RWPE2 (cell line): ENCODE data around the gene SHROOM3.

ENCODE experiments used
- ATAC-seq: fragments of 200-7000 bp; cut with Tn5 transposase; 3 replicates; pipeline ENCODE4 v1.9.1; 2021; ENCODE audit warnings: low read depth
- DNase-seq: peaks from one replicate; pipeline ENCODE4 v3.0.0-alpha.2; 2020; ENCODE audit warnings: low spot score
- H3K27ac ChIP-seq: fragments of 450-650 bp; 2 replicates; pipeline ENCODE4 v1.5.1; 2017; ENCODE audit warnings: mild to moderate bottlenecking; ENCODE audit not compliant: poor library complexity, severe bottlenecking
- H3K27me3 ChIP-seq: fragments of 250-450 bp; sonication (Bioruptor Pico); 2 replicates; pipeline ENCODE4 v1.5.1; 2021; ENCODE audit warnings: mild to moderate bottlenecking, moderate library complexity; ENCODE audit not compliant: insufficient read depth, poor library complexity, severe bottlenecking
- H3K36me3 ChIP-seq: fragments of 250-450 bp; sonication (Bioruptor Pico); 2 replicates; pipeline ENCODE4 v1.5.1; 2020; ENCODE audit warnings: low read depth, mild to moderate bottlenecking, moderate library complexity
- H3K4me1 ChIP-seq: fragments of 250-450 bp; sonication (Bioruptor Pico); 2 replicates; pipeline ENCODE4 v1.5.1; 2021; ENCODE audit warnings: mild to moderate bottlenecking, moderate library complexity; ENCODE audit not compliant: insufficient read depth, poor library complexity, severe bottlenecking
- H3K4me3 ChIP-seq: fragments of 250-450 bp; sonication (Bioruptor Pico); 2 replicates; pipeline ENCODE4 v1.5.1; 2021; ENCODE audit warnings: mild to moderate bottlenecking, moderate library complexity; ENCODE audit not compliant: severe bottlenecking
- H3K9me3 ChIP-seq: fragments of 250-450 bp; sonication (Bioruptor Pico); 2 replicates; pipeline ENCODE4 v1.5.1; 2021; ENCODE audit warnings: mild to moderate bottlenecking, moderate library complexity; ENCODE audit not compliant: severe bottlenecking
- CTCF ChIP-seq: fragments of 450-650 bp; IDR thresholded peaks from one replicate; pipeline ENCODE4 v1.5.1; 2017; ENCODE audit warnings: mild to moderate bottlenecking, moderate library complexity; ENCODE audit not compliant: poor library complexity, severe bottlenecking

SHROOM3 gene

GRCh38 chr4:76757418-76757939 is 322.4 kb downstream of the SHROOM3 start:
- DNase-seq: no peak
- Histone ChIP-seq H3K36me3 (peaks cover 63% of the 10 kb centered on the region), H3K4me3 (no peak overlapping the region), H3K9me3 (no peaks in the 10 kb centered on the region), H3K27me3 (no peaks in the 10 kb centered on the region), H3K4me1 (peaks cover 17% of the 10 kb centered on the region), H3K27ac (no peak overlapping the region)
- no peak for ATAC-seq
- no peak for TF ChIP-seq CTCF

GRCh38 chr4:76758290-76758882 is 323.4 kb downstream of the SHROOM3 start:
- peaks cover 64% of the 10 kb centered on the region for H3K36me3 ChIP-seq
- no peak overlapping the region for H3K4me3 ChIP-seq
- H3K9me3 ChIP-seq: no peaks in the 10 kb centered on the region
- no peak for DNase-seq
- peaks cover 8% of the 10 kb centered on the region for H3K4me1 ChIP-seq
- no peak for ATAC-seq
- no peak overlapping the region for H3K27ac ChIP-seq
- no peaks in the 10 kb centered on the region for H3K27me3 ChIP-seq
- peak; percentile 89 for TF ChIP-seq CTCF

- ATAC-seq: no peak
Observed at GRCh38 chr4:76758996-76759395, 324.0 kb downstream of the SHROOM3 start.

GRCh38 chr4:76760193-76760592 is 325.2 kb downstream of the SHROOM3 start:
- H3K27ac ChIP-seq: no peak overlapping the region

More at GRCh38 chr4:76758996-76759395, 324.0 kb downstream of the SHROOM3 start:
- no peak for TF ChIP-seq CTCF
- Histone ChIP-seq H3K4me3 (no peak overlapping the region), H3K9me3 (no peaks in the 10 kb centered on the region), H3K27me3 (no peaks in the 10 kb centered on the region), H3K36me3 (peaks cover 63% of the 10 kb centered on the region), H3K27ac (no peak overlapping the region), H3K4me1 (peaks cover 2% of the 10 kb centered on the region)
- no peak for DNase-seq

More at GRCh38 chr4:76760193-76760592, 325.2 kb downstream of the SHROOM3 start:
- no peaks in the 10 kb centered on the region for H3K9me3 ChIP-seq
- no peak for TF ChIP-seq CTCF
- no peaks in the 10 kb centered on the region for H3K27me3 ChIP-seq
- no peak for DNase-seq
- H3K4me1 ChIP-seq: no peaks in the 10 kb centered on the region
- ATAC-seq: no peak
- peaks cover 67% of the 10 kb centered on the region for H3K36me3 ChIP-seq
- H3K4me3 ChIP-seq: no peak overlapping the region
